ENCODE measurements around the gene FADS3. TPM values are rescaled to one million over a fixed set of nuclear protein-coding genes. Genes with fewer than 3 reads are reported as not detected.

The FADS3 gene
- total and polyA plus RNA-seq, 2 of the 13 experiments (the other 11 are each of a cell fraction or from before 2014, with no cell fraction given), result 13.4 to 23.2 TPM

GRCh38 chr11:61923166-61924063 lies 32.1 kb upstream of the FADS3 start (continued):
- TF ChIP-seq ZNF207 (IDR thresholded peaks at IDR 0.05; ENCODE audit: borderline replicate concordance), result no peak
- TF ChIP-seq MEIS1 (CRISPR knock-in tag; IDR thresholded peaks at IDR 0.05; ENCODE audit: borderline replicate concordance), result peak; percentile 18; the same call in 1 of the 2 replicates
- TF ChIP-seq ZNF768 (CRISPR knock-in tag; IDR thresholded peaks at IDR 0.05), result no peak
- no peak for TF ChIP-seq ISX (CRISPR knock-in tag; conservative IDR thresholded peaks at IDR 0.05)
- peak; percentile 47; the same call in 1 of the 2 replicates for TF ChIP-seq ZNF362 (CRISPR knock-in tag; IDR thresholded peaks at IDR 0.05; ENCODE audit: borderline replicate concordance)
- no peak; the same call in 1 of the 2 replicates for TF ChIP-seq GPN1 (CRISPR knock-in tag; IDR thresholded peaks at IDR 0.05; ENCODE audit: borderline replicate concordance)
- peak; percentile 75; the same call in 1 of the 2 replicates for TF ChIP-seq HIVEP1 (CRISPR knock-in tag; IDR thresholded peaks at IDR 0.05)
- TF ChIP-seq HMGXB4 (CRISPR knock-in tag; IDR thresholded peaks at IDR 0.05; ENCODE audit: borderline replicate concordance in 1 of 2, low read depth in 1 of 2), result peak in 1 of 2 experiments; percentile 64; a peak in 1 of 4 replicates
- TF ChIP-seq ATF3 (CRISPR knock-in tag; IDR thresholded peaks at IDR 0.05), result no peak
- TF ChIP-seq, protein P1, sequence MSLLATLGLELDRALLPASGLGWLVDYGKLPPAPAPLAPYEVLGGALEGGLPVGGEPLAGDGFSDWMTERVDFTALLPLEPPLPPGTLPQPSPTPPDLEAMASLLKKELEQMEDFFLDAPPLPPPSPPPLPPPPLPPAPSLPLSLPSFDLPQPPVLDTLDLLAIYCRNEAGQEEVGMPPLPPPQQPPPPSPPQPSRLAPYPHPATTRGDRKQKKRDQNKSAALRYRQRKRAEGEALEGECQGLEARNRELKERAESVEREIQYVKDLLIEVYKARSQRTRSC (CRISPR knock-in tag; IDR thresholded peaks at IDR 0.05; ENCODE audit: low read depth), result no peak
- TF ChIP-seq GABPB1 (CRISPR knock-in tag; IDR thresholded peaks at IDR 0.05), result peak; percentile 37; the same call in 1 of the 2 replicates
- TF ChIP-seq, protein P2, sequence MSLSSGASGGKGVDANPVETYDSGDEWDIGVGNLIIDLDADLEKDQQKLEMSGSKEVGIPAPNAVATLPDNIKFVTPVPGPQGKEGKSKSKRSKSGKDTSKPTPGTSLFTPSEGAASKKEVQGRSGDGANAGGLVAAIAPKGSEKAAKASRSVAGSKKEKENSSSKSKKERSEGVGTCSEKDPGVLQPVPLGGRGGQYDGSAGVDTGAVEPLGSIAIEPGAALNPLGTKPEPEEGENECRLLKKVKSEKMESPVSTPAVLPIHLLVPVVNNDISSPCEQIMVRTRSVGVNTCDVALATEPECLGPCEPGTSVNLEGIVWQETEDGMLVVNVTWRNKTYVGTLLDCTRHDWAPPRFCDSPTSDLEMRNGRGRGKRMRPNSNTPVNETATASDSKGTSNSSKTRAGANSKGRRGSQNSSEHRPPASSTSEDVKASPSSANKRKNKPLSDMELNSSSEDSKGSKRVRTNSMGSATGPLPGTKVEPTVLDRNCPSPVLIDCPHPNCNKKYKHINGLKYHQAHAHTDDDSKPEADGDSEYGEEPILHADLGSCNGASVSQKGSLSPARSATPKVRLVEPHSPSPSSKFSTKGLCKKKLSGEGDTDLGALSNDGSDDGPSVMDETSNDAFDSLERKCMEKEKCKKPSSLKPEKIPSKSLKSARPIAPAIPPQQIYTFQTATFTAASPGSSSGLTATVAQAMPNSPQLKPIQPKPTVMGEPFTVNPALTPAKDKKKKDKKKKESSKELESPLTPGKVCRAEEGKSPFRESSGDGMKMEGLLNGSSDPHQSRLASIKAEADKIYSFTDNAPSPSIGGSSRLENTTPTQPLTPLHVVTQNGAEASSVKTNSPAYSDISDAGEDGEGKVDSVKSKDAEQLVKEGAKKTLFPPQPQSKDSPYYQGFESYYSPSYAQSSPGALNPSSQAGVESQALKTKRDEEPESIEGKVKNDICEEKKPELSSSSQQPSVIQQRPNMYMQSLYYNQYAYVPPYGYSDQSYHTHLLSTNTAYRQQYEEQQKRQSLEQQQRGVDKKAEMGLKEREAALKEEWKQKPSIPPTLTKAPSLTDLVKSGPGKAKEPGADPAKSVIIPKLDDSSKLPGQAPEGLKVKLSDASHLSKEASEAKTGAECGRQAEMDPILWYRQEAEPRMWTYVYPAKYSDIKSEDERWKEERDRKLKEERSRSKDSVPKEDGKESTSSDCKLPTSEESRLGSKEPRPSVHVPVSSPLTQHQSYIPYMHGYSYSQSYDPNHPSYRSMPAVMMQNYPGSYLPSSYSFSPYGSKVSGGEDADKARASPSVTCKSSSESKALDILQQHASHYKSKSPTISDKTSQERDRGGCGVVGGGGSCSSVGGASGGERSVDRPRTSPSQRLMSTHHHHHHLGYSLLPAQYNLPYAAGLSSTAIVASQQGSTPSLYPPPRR (CRISPR knock-in tag; IDR thresholded peaks at IDR 0.05; ENCODE audit: borderline replicate concordance), result peak; percentile 52; the same call in 1 of the 2 replicates
- no peak for TF ChIP-seq RBAK (CRISPR knock-in tag; IDR thresholded peaks at IDR 0.05)
- peak; percentile 80 for TF ChIP-seq YEATS4 (CRISPR knock-in tag; IDR thresholded peaks at IDR 0.05; ENCODE audit: borderline replicate concordance)
